Panc1 (cell line): ENCODE measurements around the gene NHLRC2. TPM values are rescaled to one million over a fixed set of nuclear protein-coding genes. Genes with fewer than 3 reads are reported as not detected.
"Not testable (repeated sequence)": the region's sequence is repeated elsewhere in the genome, so short reads cannot be mapped to it uniquely, and the experiment has no call there.

Experiments
- ATAC-seq: fragments of 200-7000 bp; cut with Tn5 transposase; 2 replicates; pipeline ENCODE4 v1.9.1; 2020; ENCODE audit warnings: mild to moderate bottlenecking, moderate library complexity
- BruUV-seq: library from RNA; stranded (reverse); fragments of 400-500 nt; replicated peaks from 2 replicates; lab custom pipeline; 2021; lab: Mats Ljungman, UMichigan
- CTCF ChIA-PET: fragments of 300-600 bp; sonication (Branson Sonifier 250); formaldehyde crosslinking; loops from one replicate; lab custom pipeline; 2022; ENCODE audit warnings: antibody characterized with exemption; lab: Charles Lee
- POLR2A ChIA-PET: fragments of 300-600 bp; sonication (Branson Sonifier 250); formaldehyde crosslinking; loops from one replicate; lab custom pipeline; 2022; ENCODE audit warnings: antibody characterized with exemption; lab: Charles Lee
- DNase-seq: peaks from one replicate; pipeline ENCODE4 v3.0.0-alpha.2; 2010; ENCODE audit warnings: low read depth, low spot score
- H3K27ac ChIP-seq: 2 replicates; pipeline ENCODE4 v1.5.1; 2011; ENCODE audit warnings: mild to moderate bottlenecking, low read length, inconsistent platforms
- H3K27me3 ChIP-seq: fragments of 200-500 bp; sonication (Bioruptor generic); 2 replicates; pipeline ENCODE4 v1.6.0; 2014; ENCODE audit warnings: low read length, inconsistent platforms; ENCODE audit not compliant: control insufficient read depth, insufficient read depth
- H3K36me3 ChIP-seq: fragments of 200-500 bp; sonication (Bioruptor generic); 2 replicates; pipeline ENCODE4 v1.5.1; 2014; ENCODE audit warnings: inconsistent platforms, mild to moderate bottlenecking, low read length, moderate library complexity; ENCODE audit not compliant: control insufficient read depth, insufficient read depth
- H3K4me1 ChIP-seq: 2 replicates; pipeline ENCODE4 v1.5.1; 2011; ENCODE audit warnings: inconsistent platforms, mild to moderate bottlenecking, low read length, moderate library complexity; ENCODE audit not compliant: control insufficient read depth, insufficient read depth
- H3K4me3 ChIP-seq, 2 experiments: 2 replicates each; pipeline ENCODE4 v1.5.1; 2011 to 2012; ENCODE audit warnings: low read depth in 2 of 2, low read length in 2 of 2, mild to moderate bottlenecking in 2 of 2, inconsistent platforms in 1 of 2, moderate library complexity in 1 of 2
- H3K9me3 ChIP-seq: fragments of 200-500 bp; sonication (Bioruptor generic); 2 replicates; pipeline ENCODE4 v1.5.1; 2014; ENCODE audit warnings: low read depth, mild to moderate bottlenecking, inconsistent platforms, low read length, moderate library complexity; ENCODE audit not compliant: control insufficient read depth, insufficient read depth
- POLR2AphosphoS5 ChIP-seq: IDR thresholded peaks from 2 replicates; pipeline ENCODE4 v1.6.1; 2012; ENCODE audit warnings: mild to moderate bottlenecking, low read depth, low read length, moderate library complexity
- SIN3A ChIP-seq: IDR thresholded peaks from 2 replicates; pipeline ENCODE4 v1.6.1; 2012; ENCODE audit warnings: low read depth, mild to moderate bottlenecking, low read length, moderate library complexity, borderline replicate concordance; ENCODE audit not compliant: insufficient read depth
- TCF7L2 ChIP-seq: IDR thresholded peaks from 2 replicates; pipeline ENCODE4 v1.6.1; 2011; ENCODE audit warnings: mild to moderate bottlenecking, low read depth, low read length, inconsistent platforms
- in situ Hi-C: cut with HindIII; loops from 2 replicates; pipeline ENCODE4 v1.10.0; 2016; ENCODE audit warnings: low sequenced_read_pairs, low pct_unique_long_range_greater_than_20kb
- intact Hi-C: fragments of 100-400 bp; cut with micrococcal nuclease; formaldehyde crosslinking; loops from one replicate; pipeline ENCODE4 v1.10.0; 2022; ENCODE audit not compliant: unreplicated experiment
- total RNA-seq: library from RNA; stranded (reverse); gene quantifications from one replicate; pipeline ENCODE4 v1.2.1, GENCODE V29; 2021; ENCODE audit not compliant: unreplicated experiment
- TF ChIP-seq, protein P1 (sequence below): fragments of 450-650 bp; IDR thresholded peaks from 2 replicates; pipeline ENCODE4 v1.5.1; 2017; ENCODE audit warnings: mild to moderate bottlenecking
- TF ChIP-seq, protein P2 (sequence below), 2 experiments: IDR thresholded peaks; 2 replicates each; pipeline ENCODE4 v1.6.1; 2011 to 2012; ENCODE audit warnings: low read depth in 2 of 2, control low read depth in 1 of 2, low read length in 1 of 2, mild to moderate bottlenecking in 1 of 2, moderate library complexity in 1 of 2; ENCODE audit not compliant: insufficient read depth in 1 of 2

NHLRC2 gene
- total RNA-seq, 1 experiment from 2014 or later, result 47.3 TPM

DNA sequence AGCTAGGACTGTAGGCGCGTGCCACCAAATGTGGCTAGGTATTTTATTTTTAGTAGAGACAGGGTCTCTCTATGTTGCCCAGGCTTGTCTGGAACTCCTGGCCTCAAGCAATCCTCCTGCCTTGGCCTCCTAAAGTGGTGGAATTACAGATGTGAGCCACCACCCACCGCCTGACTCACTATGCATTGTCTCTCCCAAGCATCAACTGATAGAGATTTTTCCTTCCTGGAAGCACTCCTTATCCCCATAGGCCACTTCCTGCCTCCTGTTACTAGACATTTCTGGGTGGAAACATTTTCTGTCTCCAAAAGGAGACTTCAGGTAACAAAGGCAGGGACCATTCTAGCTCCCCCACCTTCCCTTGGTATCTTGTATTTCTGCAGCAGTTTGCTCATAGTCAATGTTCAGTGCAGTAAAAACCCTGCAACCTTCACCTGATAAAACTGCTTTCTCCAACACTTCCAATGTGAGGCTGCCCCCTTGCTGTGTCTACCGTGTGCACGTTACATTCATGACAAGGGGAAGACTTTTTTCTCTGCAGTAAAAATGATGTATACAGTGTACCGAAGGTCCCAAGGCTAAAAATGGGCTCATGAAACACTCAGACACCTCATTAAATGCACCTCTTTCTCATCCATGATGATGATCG lies 84.9 kb downstream of the NHLRC2 start:
- Histone ChIP-seq H3K4me3 (no peak overlapping the region), H3K27me3 (no peaks in the 10 kb centered on the region), H3K27ac (no peak overlapping the region), H3K4me1 (no peaks in the 10 kb centered on the region), H3K36me3 (no peaks in the 10 kb centered on the region), H3K9me3 (no peaks in the 10 kb centered on the region)
- no TSS peak for BruUV-seq
- DNase-seq (no peak), ATAC-seq (no peak)
- no peak for TF ChIP-seq SIN3A
- TF ChIP-seq TCF7L2, result no peak
- TF ChIP-seq, protein P1, sequence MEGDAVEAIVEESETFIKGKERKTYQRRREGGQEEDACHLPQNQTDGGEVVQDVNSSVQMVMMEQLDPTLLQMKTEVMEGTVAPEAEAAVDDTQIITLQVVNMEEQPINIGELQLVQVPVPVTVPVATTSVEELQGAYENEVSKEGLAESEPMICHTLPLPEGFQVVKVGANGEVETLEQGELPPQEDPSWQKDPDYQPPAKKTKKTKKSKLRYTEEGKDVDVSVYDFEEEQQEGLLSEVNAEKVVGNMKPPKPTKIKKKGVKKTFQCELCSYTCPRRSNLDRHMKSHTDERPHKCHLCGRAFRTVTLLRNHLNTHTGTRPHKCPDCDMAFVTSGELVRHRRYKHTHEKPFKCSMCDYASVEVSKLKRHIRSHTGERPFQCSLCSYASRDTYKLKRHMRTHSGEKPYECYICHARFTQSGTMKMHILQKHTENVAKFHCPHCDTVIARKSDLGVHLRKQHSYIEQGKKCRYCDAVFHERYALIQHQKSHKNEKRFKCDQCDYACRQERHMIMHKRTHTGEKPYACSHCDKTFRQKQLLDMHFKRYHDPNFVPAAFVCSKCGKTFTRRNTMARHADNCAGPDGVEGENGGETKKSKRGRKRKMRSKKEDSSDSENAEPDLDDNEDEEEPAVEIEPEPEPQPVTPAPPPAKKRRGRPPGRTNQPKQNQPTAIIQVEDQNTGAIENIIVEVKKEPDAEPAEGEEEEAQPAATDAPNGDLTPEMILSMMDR, result no peak
- TF ChIP-seq, protein P2, sequence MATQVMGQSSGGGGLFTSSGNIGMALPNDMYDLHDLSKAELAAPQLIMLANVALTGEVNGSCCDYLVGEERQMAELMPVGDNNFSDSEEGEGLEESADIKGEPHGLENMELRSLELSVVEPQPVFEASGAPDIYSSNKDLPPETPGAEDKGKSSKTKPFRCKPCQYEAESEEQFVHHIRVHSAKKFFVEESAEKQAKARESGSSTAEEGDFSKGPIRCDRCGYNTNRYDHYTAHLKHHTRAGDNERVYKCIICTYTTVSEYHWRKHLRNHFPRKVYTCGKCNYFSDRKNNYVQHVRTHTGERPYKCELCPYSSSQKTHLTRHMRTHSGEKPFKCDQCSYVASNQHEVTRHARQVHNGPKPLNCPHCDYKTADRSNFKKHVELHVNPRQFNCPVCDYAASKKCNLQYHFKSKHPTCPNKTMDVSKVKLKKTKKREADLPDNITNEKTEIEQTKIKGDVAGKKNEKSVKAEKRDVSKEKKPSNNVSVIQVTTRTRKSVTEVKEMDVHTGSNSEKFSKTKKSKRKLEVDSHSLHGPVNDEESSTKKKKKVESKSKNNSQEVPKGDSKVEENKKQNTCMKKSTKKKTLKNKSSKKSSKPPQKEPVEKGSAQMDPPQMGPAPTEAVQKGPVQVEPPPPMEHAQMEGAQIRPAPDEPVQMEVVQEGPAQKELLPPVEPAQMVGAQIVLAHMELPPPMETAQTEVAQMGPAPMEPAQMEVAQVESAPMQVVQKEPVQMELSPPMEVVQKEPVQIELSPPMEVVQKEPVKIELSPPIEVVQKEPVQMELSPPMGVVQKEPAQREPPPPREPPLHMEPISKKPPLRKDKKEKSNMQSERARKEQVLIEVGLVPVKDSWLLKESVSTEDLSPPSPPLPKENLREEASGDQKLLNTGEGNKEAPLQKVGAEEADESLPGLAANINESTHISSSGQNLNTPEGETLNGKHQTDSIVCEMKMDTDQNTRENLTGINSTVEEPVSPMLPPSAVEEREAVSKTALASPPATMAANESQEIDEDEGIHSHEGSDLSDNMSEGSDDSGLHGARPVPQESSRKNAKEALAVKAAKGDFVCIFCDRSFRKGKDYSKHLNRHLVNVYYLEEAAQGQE (IDR thresholded peaks at IDR 0.05; ENCODE audit: insufficient read depth in 1 of 2, low read depth in 2 of 2, low read length in 1 of 2), result no peak
- TF ChIP-seq POLR2AphosphoS5, result no peak
- CTCF ChIA-PET, result no interaction called here
- in situ Hi-C loops, result no loop called here
- POLR2A ChIA-PET, result no interaction called here
- intact Hi-C loops, result no loop called here

DNA sequence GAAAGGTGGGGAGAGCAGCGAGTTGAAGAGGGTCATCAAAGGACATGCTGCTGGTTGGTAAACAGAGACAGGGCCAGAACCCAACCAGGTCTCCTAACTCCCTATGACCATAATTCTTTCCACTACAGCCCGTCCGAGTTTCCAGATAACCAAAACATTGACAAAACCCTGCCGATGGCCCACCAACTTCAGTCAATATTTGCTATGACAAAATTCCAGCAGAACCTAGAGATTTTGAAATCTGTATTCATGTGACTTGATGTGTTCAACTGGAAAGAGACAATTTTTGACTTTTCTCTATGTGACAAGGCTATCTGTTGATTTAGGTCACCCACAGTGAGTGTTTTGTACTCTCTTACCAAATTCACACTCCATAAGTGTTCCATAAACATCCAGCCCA lies 86.7 kb downstream of the NHLRC2 start:
- H3K4me1 ChIP-seq, result peaks cover 5% of the 10 kb centered on the region
- TF ChIP-seq TCF7L2, result no peak
- TF ChIP-seq, protein P1, result no peak
- TF ChIP-seq, protein P2 (IDR thresholded peaks at IDR 0.05; ENCODE audit: insufficient read depth in 1 of 2, low read depth in 2 of 2, low read length in 1 of 2), result no peak
- ATAC-seq (no peak), DNase-seq (no peak)
- H3K36me3 ChIP-seq, result no peaks in the 10 kb centered on the region
- no peaks in the 10 kb centered on the region for H3K9me3 ChIP-seq
- H3K27ac ChIP-seq, result no peak overlapping the region
- H3K27me3 ChIP-seq, result no peaks in the 10 kb centered on the region
- H3K4me3 ChIP-seq, result no peak overlapping the region
- BruUV-seq, result no TSS peak
- CTCF ChIA-PET, result no interaction called here
- POLR2A ChIA-PET, result no interaction called here
- in situ Hi-C loops, result no loop called here
- intact Hi-C loops, result no loop called here

DNA sequence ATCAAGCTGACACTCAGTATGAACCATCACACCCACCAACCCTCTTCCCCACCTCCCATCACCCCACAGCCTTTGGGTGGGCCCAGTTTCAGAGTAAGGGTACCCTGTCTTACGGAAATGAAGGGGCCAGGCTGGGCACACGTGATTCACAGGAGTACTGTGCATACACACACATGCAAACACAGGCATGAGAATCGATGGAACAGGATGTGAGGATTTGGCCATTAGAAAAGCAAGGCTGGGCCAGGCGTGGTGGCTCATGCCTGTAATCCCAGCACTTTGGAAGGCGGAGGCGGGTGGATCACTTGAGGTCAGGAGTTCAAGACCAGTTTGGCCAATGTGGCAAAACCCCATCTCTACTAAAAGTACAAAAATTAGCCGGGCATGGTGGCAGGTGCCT lies 88.7 kb downstream of the NHLRC2 start:
- H3K27me3 ChIP-seq, H3K27ac ChIP-seq, H3K4me1 ChIP-seq, in situ Hi-C loops, BruUV-seq, CTCF ChIA-PET, DNase-seq, H3K36me3 ChIP-seq, ATAC-seq, H3K9me3 ChIP-seq, intact Hi-C loops, POLR2A ChIA-PET, H3K4me3 ChIP-seq: not testable (repeated sequence)
